WTC11 (cell line): Measurements from ENCODE around the gene MXRA8. TPM values are rescaled to one million over a fixed set of nuclear protein-coding genes. Genes with fewer than 3 reads are reported as not detected.

Experiments used
- ATAC-seq: fragments of 200-7000 bp; cut with Tn5 transposase; 2 replicates; pipeline ENCODE4 v1.10.0; 2021; ENCODE audit warnings: mild to moderate bottlenecking, moderate library complexity
- CTCF ChIA-PET: fragments of 300-600 bp; sonication (Branson Sonifier 250); formaldehyde crosslinking; loops from one replicate; lab custom pipeline; 2021; ENCODE audit warnings: antibody characterized with exemption; lab: Charles Lee
- POLR2A ChIA-PET: fragments of 350-600 bp; sonication (Branson Sonifier 250); formaldehyde crosslinking; loops from one replicate; lab custom pipeline; 2021; ENCODE audit warnings: antibody characterized with exemption; lab: Charles Lee
- DNase-seq: peaks from one replicate; pipeline ENCODE4 v3.0.0; 2021; ENCODE audit warnings: low spot score
- H3K27ac Mint-ChIP-seq: 2 replicates; pipeline ENCODE4 v1.8.0; 2021; ENCODE audit warnings: mixed read lengths
- H3K27me3 Mint-ChIP-seq: 2 replicates; pipeline ENCODE4 v1.8.0; 2021; ENCODE audit warnings: low read depth, mild to moderate bottlenecking, moderate library complexity, mixed read lengths
- H3K36me3 Mint-ChIP-seq: 2 replicates; pipeline ENCODE4 v1.8.0; 2021; ENCODE audit warnings: mixed read lengths
- H3K4me1 Mint-ChIP-seq: 2 replicates; pipeline ENCODE4 v1.8.0; 2022; ENCODE audit warnings: mixed read lengths
- H3K4me3 Mint-ChIP-seq: 2 replicates; pipeline ENCODE4 v1.8.0; 2021; ENCODE audit warnings: mild to moderate bottlenecking, moderate library complexity, mixed read lengths
- H3K9me3 Mint-ChIP-seq: 2 replicates; pipeline ENCODE4 v1.8.0; 2021; ENCODE audit warnings: mixed read lengths
- ATF1 ChIP-seq: sonication (generic); formaldehyde crosslinking; IDR thresholded peaks from 2 replicates; pipeline ENCODE4 v1.8.1; 2023; ENCODE audit warnings: mild to moderate bottlenecking, moderate library complexity, missing genetic modification reagents
- ATF2 ChIP-seq: sonication (generic); formaldehyde crosslinking; IDR thresholded peaks from 2 replicates; pipeline ENCODE4 v1.8.1; 2022; ENCODE audit warnings: low read depth, missing genetic modification reagents, borderline replicate concordance
- CBFB ChIP-seq: sonication (generic); formaldehyde crosslinking; IDR thresholded peaks from 2 replicates; pipeline ENCODE4 v1.8.1; 2022; ENCODE audit warnings: mild to moderate bottlenecking, low read depth, missing genetic modification reagents
- CREM ChIP-seq: sonication (generic); formaldehyde crosslinking; IDR thresholded peaks from 2 replicates; pipeline ENCODE4 v1.8.1; 2022; ENCODE audit warnings: mild to moderate bottlenecking, missing genetic modification reagents, moderate library complexity
- ELF4 ChIP-seq: sonication (generic); formaldehyde crosslinking; IDR thresholded peaks from 2 replicates; pipeline ENCODE4 v1.8.1; 2022; ENCODE audit warnings: low read depth, mild to moderate bottlenecking, moderate library complexity, missing genetic modification reagents
- EMX1 ChIP-seq: fragments of 250-450 bp; sonication (Bioruptor Pico); IDR thresholded peaks from 2 replicates; pipeline ENCODE4 v1.8.0; 2021; ENCODE audit warnings: mild to moderate bottlenecking
- FOXP1 ChIP-seq: sonication (generic); formaldehyde crosslinking; IDR thresholded peaks from 2 replicates; pipeline ENCODE4 v1.8.0; 2022; ENCODE audit warnings: missing genetic modification reagents, mild to moderate bottlenecking, moderate library complexity, borderline replicate concordance
- GABPB1 ChIP-seq: sonication (generic); formaldehyde crosslinking; IDR thresholded peaks from 2 replicates; pipeline ENCODE4 v1.8.1; 2023; ENCODE audit warnings: mild to moderate bottlenecking, missing genetic modification reagents
- GTF2I ChIP-seq: fragments of 250-450 bp; sonication (Bioruptor Pico); conservative IDR thresholded peaks from 2 replicates; pipeline ENCODE4 v1.4.0; 2021; ENCODE audit warnings: mild to moderate bottlenecking
- MLX ChIP-seq: sonication (generic); formaldehyde crosslinking; IDR thresholded peaks from 2 replicates; pipeline ENCODE4 v1.8.1; 2023; ENCODE audit warnings: mild to moderate bottlenecking, missing genetic modification reagents, moderate library complexity
- MXD4 ChIP-seq: fragments of 250-450 bp; sonication (Bioruptor Pico); IDR thresholded peaks from 2 replicates; pipeline ENCODE4 v1.8.0; 2021; ENCODE audit warnings: mild to moderate bottlenecking, moderate library complexity, borderline replicate concordance
- PREB ChIP-seq: sonication (generic); formaldehyde crosslinking; IDR thresholded peaks from 2 replicates; pipeline ENCODE4 v1.8.1; 2022; ENCODE audit warnings: mild to moderate bottlenecking, missing genetic modification reagents, moderate library complexity, borderline replicate concordance
- RELA ChIP-seq: sonication (generic); formaldehyde crosslinking; IDR thresholded peaks from 2 replicates; pipeline ENCODE4 v1.8.1; 2022; ENCODE audit warnings: missing genetic modification reagents, mild to moderate bottlenecking, borderline replicate concordance
- SMAD4 ChIP-seq: sonication (generic); formaldehyde crosslinking; IDR thresholded peaks from 2 replicates; pipeline ENCODE4 v1.8.0; 2022; ENCODE audit warnings: mild to moderate bottlenecking, missing genetic modification reagents
- TEAD1 ChIP-seq: sonication (generic); formaldehyde crosslinking; IDR thresholded peaks from 2 replicates; pipeline ENCODE4 v1.8.0; 2022; ENCODE audit warnings: mild to moderate bottlenecking, missing genetic modification reagents
- TP53 ChIP-seq: sonication (generic); formaldehyde crosslinking; IDR thresholded peaks from 2 replicates; pipeline ENCODE4 v1.8.1; 2023; ENCODE audit warnings: mild to moderate bottlenecking, missing genetic modification reagents
- ZNF232 ChIP-seq: sonication (generic); formaldehyde crosslinking; IDR thresholded peaks from 2 replicates; pipeline ENCODE4 v1.8.0; 2022; ENCODE audit warnings: mild to moderate bottlenecking, missing genetic modification reagents
- ZNF317 ChIP-seq: sonication (generic); formaldehyde crosslinking; IDR thresholded peaks from 2 replicates; pipeline ENCODE4 v1.8.1; 2023; ENCODE audit warnings: low read depth, mild to moderate bottlenecking, moderate library complexity, missing genetic modification reagents, borderline replicate concordance
- ZNF396 ChIP-seq: fragments of 250-450 bp; sonication (Bioruptor Pico); IDR thresholded peaks from 2 replicates; pipeline ENCODE4 v1.8.0; 2021; ENCODE audit warnings: mild to moderate bottlenecking, moderate library complexity, borderline replicate concordance
- ZNF416 ChIP-seq: fragments of 250-450 bp; sonication (Bioruptor Pico); IDR thresholded peaks from 2 replicates; pipeline ENCODE4 v1.9.0; 2021; ENCODE audit warnings: mild to moderate bottlenecking, inconsistent platforms
- total RNA-seq: library from RNA; stranded (reverse); gene quantifications from 3 replicates; pipeline ENCODE4 v1.2.3, GENCODE V29; 2021
- TF ChIP-seq, protein P1 (sequence below): sonication (generic); formaldehyde crosslinking; IDR thresholded peaks from 2 replicates; pipeline ENCODE4 v1.8.1; 2023; ENCODE audit warnings: mild to moderate bottlenecking, missing genetic modification reagents, borderline replicate concordance

The MXRA8 gene
- total RNA-seq, 1 experiment from 2014 or later, result 6.7 TPM

DNA sequence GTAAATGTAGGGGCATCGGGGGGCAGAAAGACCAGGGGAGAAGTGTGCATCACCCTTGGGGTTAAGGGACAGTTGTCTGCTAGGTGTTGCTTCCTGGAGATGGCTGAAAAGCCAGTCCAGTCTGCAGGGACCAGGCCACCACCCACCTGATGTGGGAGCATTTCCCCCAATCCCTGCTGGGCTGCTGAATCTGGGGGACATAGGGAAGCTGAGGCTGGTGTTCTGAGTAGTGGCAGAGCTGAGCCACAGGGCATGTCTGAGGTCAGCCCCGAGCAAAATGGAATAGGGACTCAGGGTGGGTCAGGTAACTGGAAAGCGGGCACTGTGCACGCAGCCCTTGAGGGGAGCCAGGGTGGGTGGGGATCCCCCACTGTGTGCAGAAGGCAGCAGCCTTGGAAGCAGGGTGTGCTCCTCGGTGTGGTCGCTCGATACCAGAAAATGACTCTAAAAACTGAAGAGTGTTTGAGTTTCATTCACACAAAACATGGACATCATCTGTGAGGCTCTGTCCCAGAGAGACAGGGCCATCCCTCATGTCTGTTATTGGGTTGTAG is 43.2 kb upstream of the MXRA8 start (continued):
- TF ChIP-seq ELF4 (CRISPR knock-in tag) (no peak), GTF2I (no peak), FOXP1 (CRISPR knock-in tag) (no peak), ATF2 (CRISPR knock-in tag) (no peak), ZNF317 (CRISPR knock-in tag) (no peak), CREM (CRISPR knock-in tag) (no peak), PREB (CRISPR knock-in tag) (no peak), SMAD4 (CRISPR knock-in tag) (no peak), TEAD1 (no peak), MXD4 (CRISPR knock-in tag) (no peak)
- TF ChIP-seq, protein P1, sequence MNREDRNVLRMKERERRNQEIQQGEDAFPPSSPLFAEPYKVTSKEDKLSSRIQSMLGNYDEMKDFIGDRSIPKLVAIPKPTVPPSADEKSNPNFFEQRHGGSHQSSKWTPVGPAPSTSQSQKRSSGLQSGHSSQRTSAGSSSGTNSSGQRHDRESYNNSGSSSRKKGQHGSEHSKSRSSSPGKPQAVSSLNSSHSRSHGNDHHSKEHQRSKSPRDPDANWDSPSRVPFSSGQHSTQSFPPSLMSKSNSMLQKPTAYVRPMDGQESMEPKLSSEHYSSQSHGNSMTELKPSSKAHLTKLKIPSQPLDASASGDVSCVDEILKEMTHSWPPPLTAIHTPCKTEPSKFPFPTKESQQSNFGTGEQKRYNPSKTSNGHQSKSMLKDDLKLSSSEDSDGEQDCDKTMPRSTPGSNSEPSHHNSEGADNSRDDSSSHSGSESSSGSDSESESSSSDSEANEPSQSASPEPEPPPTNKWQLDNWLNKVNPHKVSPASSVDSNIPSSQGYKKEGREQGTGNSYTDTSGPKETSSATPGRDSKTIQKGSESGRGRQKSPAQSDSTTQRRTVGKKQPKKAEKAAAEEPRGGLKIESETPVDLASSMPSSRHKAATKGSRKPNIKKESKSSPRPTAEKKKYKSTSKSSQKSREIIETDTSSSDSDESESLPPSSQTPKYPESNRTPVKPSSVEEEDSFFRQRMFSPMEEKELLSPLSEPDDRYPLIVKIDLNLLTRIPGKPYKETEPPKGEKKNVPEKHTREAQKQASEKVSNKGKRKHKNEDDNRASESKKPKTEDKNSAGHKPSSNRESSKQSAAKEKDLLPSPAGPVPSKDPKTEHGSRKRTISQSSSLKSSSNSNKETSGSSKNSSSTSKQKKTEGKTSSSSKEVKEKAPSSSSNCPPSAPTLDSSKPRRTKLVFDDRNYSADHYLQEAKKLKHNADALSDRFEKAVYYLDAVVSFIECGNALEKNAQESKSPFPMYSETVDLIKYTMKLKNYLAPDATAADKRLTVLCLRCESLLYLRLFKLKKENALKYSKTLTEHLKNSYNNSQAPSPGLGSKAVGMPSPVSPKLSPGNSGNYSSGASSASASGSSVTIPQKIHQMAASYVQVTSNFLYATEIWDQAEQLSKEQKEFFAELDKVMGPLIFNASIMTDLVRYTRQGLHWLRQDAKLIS (CRISPR knock-in tag), result no peak

- H3K4me3 Mint-ChIP-seq, result peak overlapping the region; percentile 85
- DNase-seq, result no peak
Measured at GRCh38 chr1:1400576-1401456, 42.5 kb upstream of the MXRA8 start.

More at GRCh38 chr1:1400576-1401456, 42.5 kb upstream of the MXRA8 start:
- ChIA-PET CTCF (interaction anchor here (2.4 to 2.5 kb wide), 2 partner anchors 29 to 104 kb away, joined by 12 to 14 read pairs; no protein-coding TSS in a partner anchor), POLR2A (interaction anchor here (1.2 to 2.3 kb wide), 2 partner anchors 10 to 26 kb away, joined by 3 to 12 read pairs; partner anchors contain the start of gene AURKAIP1)
- H3K27ac Mint-ChIP-seq, result peak overlapping the region; percentile 72
- H3K4me1 Mint-ChIP-seq, result peaks cover 34% of the 10 kb centered on the region
- no peaks in the 10 kb centered on the region for H3K9me3 Mint-ChIP-seq
- ATAC-seq, result no peak
- 0 out of 2 replicates have a peak, but pooled peaks have one; percentile 16 for TF ChIP-seq ZNF232 (CRISPR knock-in tag)
- TF ChIP-seq GABPB1 (CRISPR knock-in tag), result peak; percentile 83
- TF ChIP-seq ATF1, result 0 out of 2 replicates have a peak, but pooled peaks have one; percentile 31
- 0 out of 2 replicates have a peak, but pooled peaks have one; percentile 49 for TF ChIP-seq EMX1 (CRISPR knock-in tag)
- TF ChIP-seq TP53, result no peak
- no peak for TF ChIP-seq ZNF396
- TF ChIP-seq ZNF416 (CRISPR knock-in tag), result 0 out of 2 replicates have a peak, but pooled peaks have one; percentile 24
- no peak for TF ChIP-seq CBFB (CRISPR knock-in tag)
- TF ChIP-seq MLX (CRISPR knock-in tag), result peak; percentile 61; the same call in 1 of the 2 replicates
- peak; percentile 56; the same call in 1 of the 2 replicates for TF ChIP-seq RELA (CRISPR knock-in tag)
- no peak for TF ChIP-seq TEAD1
- H3K36me3 Mint-ChIP-seq, result peaks cover 60% of the 10 kb centered on the region
- H3K27me3 Mint-ChIP-seq, result no peaks in the 10 kb centered on the region
